Measurements from ENCODE around the gene WNK1.

GRCh38 chr12:954741-955140 lies 202.4 kb downstream of the WNK1 start:
- TF ChIP-seq CTCF (IDR thresholded peaks at IDR 0.05) = no peak
- no peak for TF ChIP-seq EP300 (IDR thresholded peaks at IDR 0.05)
- TF ChIP-seq POLR2A (IDR thresholded peaks at IDR 0.05) = no peak
